ENCODE results near the gene ZDHHC11B. TPM values are rescaled to one million over a fixed set of nuclear protein-coding genes. Genes with fewer than 3 reads are reported as not detected.
A peak's percentile ranks its signal among the peaks of the same experiment; 100 is the strongest.

The ZDHHC11B gene
- total RNA-seq, 2 donors from 2014 or later: 0.75 to 1.3 TPM

DNA sequence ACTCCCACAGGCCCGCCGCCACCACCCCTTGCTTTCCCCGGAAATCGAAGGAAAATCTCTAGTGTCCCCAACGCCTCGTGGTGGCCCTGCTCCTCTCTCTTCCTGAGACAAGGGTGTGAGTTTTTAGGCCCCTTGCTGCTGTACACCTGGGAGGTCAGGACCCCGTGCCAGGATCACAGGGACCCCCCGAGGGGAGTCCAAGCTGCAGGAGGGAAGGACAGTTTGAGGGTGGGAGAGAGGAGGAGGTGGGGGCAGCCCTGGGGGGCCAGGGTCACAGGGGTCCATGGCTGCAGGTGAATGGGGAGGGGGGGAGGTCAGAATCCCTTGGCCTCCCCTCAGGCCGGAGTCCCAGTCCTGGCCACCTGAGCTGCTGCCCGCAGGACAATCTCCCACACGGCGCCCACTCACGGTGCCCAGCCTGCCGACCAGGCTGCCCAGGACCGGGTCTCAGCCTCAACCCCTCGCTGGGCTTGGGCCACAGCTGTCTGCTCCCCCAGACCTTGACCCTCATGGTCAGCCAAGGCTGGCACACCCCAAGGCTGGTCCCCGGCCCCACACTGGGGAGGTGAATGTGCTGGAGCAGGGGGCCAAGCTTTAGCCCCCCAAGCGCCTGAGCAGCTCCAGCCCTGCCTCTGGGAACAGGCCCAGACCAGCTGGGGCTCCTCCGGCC lies 111.2 kb downstream of the ZDHHC11B start:
- Histone ChIP-seq H3K27ac (ENCODE audit: low read depth, low read length) (peak overlapping the region; percentile 75), H3K9ac (ENCODE audit: extremely low read depth, low read length, poor library complexity, severe bottlenecking) (peak overlapping the region; percentile 61), H3K4me1 (ENCODE audit: control insufficient read depth, insufficient read depth, low read length) (peaks cover 13% of the 10 kb centered on the region), H3K9me3 (ENCODE audit: control insufficient read depth, low read length) (no peaks in the 10 kb centered on the region), H3K27me3 (ENCODE audit: control insufficient read depth, insufficient read depth, low read length, poor library complexity, severe bottlenecking) (peaks cover 28% of the 10 kb centered on the region), H3K36me3 (ENCODE audit: control insufficient read depth, insufficient read depth, low read length) (no peaks in the 10 kb centered on the region), H3K4me3 (ENCODE audit: low read length) (no peak overlapping the region)
- Mint-ChIP-seq H3K27ac (peak overlapping the region; percentile 84), H3K27me3 (ENCODE audit: insufficient read depth) (peaks cover 32% of the 10 kb centered on the region), H3K9me3 (no peaks in the 10 kb centered on the region), H3K36me3 (ENCODE audit: low read depth) (no peaks in the 10 kb centered on the region), H3K4me3 (no peak overlapping the region), H3K4me1 (peaks cover 6% of the 10 kb centered on the region)
- no peak for DNase-seq
- 65 to 83% methylated on average over 9 to 19 of the region's 19 CpGs for WGBS, 2 experiments (ENCODE audit: insufficient coverage in 1 of 2, insufficient read length in 1 of 2)
- TF ChIP-seq, protein P1, sequence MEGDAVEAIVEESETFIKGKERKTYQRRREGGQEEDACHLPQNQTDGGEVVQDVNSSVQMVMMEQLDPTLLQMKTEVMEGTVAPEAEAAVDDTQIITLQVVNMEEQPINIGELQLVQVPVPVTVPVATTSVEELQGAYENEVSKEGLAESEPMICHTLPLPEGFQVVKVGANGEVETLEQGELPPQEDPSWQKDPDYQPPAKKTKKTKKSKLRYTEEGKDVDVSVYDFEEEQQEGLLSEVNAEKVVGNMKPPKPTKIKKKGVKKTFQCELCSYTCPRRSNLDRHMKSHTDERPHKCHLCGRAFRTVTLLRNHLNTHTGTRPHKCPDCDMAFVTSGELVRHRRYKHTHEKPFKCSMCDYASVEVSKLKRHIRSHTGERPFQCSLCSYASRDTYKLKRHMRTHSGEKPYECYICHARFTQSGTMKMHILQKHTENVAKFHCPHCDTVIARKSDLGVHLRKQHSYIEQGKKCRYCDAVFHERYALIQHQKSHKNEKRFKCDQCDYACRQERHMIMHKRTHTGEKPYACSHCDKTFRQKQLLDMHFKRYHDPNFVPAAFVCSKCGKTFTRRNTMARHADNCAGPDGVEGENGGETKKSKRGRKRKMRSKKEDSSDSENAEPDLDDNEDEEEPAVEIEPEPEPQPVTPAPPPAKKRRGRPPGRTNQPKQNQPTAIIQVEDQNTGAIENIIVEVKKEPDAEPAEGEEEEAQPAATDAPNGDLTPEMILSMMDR (conservative IDR thresholded peaks at IDR 0.05): no peak

DNA sequence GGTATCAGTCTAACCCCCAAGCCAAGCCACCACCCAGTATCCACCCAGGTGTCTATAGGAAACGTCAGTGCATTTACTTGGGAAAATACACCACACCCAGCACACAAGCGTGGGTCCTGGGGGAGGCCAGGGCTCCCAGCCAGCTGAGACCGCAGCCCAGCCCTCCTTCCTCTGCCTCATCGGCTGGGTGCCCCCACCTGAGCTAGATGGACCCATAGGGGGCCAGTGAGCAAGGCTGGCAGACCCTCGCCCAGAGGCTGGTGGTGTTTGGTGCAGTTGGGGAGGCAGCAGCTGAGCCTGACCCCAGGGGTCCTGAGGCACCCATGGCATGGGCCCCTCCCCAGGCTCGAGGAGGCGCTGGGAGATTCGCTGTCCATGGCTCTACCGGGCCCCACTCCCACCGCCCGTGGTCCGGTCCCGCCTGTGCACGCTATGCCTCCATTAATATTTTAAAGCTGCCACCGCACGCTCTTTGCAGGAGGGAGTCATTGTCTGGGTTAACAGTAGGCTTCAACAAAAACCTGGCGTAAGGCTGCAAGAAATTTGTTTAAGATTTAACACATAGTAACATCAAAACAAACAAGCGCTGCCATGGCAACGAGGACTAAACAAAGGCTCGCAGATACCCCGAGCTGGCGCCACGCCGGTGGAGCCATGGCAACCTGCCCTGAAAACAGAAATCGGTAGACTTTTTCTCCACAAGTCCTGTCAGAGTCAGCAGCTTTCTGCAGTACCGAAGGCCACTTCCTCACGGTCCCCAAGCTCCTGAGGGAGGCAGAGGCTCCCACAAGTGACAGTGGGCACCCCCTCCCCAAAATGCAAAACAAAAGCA lies 112.0 kb downstream of the ZDHHC11B start:
- no peak overlapping the region for H3K4me3 ChIP-seq (ENCODE audit: low read length)
- no peaks in the 10 kb centered on the region for H3K9me3 ChIP-seq (ENCODE audit: control insufficient read depth, low read length)
- peaks cover 6% of the 10 kb centered on the region for H3K4me1 Mint-ChIP-seq
- H3K9me3 Mint-ChIP-seq: no peaks in the 10 kb centered on the region
- peaks cover 13% of the 10 kb centered on the region for H3K4me1 ChIP-seq (ENCODE audit: control insufficient read depth, insufficient read depth, low read length)
- H3K27ac ChIP-seq (ENCODE audit: low read depth, low read length): peak overlapping the region; percentile 88
- no peaks in the 10 kb centered on the region for H3K36me3 ChIP-seq (ENCODE audit: control insufficient read depth, insufficient read depth, low read length)
- peaks cover 31% of the 10 kb centered on the region for H3K27me3 Mint-ChIP-seq (ENCODE audit: insufficient read depth)
- 19 to 50% methylated on average over 9 to 27 of the region's 27 CpGs for WGBS, 2 experiments (ENCODE audit: insufficient coverage in 1 of 2, insufficient read length in 1 of 2)
- peaks cover 2% of the 10 kb centered on the region for H3K36me3 Mint-ChIP-seq (ENCODE audit: low read depth)
- peaks cover 28% of the 10 kb centered on the region for H3K27me3 ChIP-seq (ENCODE audit: control insufficient read depth, insufficient read depth, low read length, poor library complexity, severe bottlenecking)
- H3K9ac ChIP-seq (ENCODE audit: extremely low read depth, low read length, poor library complexity, severe bottlenecking): peak overlapping the region; percentile 61
- no peak overlapping the region for H3K4me3 Mint-ChIP-seq
- peak overlapping the region; percentile 84 for H3K27ac Mint-ChIP-seq
- DNase-seq: peak; percentile 84
- TF ChIP-seq, protein P1 (conservative IDR thresholded peaks at IDR 0.05): no peak

DNA sequence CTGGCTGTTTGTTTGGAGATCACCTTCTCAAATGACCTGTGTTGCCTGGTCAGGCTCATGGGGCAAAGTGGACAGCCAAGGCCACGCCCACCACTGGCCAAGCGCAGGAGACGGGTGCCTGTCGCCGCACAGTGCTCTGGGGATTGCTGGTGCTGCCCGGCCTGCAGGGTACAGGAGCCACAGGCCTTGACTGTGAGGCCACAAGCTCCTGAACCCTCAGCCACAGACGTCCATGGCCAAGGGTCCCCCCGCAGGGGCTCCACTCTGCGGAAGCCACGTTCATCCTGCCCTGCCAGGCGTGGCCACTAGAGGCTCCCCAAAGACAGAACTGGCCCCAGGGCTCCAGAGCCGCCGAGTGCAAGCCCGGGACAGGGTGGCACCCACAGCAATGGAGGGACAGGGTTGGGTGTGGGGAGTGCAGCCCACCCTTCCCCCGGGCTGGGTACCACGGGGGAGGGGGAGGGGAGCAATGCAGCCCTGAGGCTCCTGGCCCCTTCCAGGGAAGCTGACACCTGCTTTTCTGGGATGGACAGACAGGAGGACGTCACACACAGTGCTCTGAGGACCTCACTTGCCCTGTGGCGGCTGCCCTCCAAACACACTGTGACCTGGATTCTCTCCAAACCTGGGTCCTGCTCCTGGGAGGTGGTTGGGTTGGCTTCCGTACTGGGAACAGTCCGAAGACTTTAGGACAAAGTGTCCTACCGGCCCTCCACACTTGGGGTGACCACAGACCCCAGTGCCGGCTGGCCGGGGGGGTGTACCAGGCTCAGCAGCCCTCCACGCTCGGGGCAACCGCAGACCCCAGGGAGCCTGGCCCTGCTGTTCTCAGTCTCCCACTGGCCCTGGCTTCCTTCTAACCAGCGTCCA lies 112.8 kb downstream of the ZDHHC11B start:
- Mint-ChIP-seq H3K4me1 (peaks cover 6% of the 10 kb centered on the region), H3K27ac (no peak overlapping the region), H3K4me3 (no peak overlapping the region), H3K27me3 (ENCODE audit: insufficient read depth) (peaks cover 23% of the 10 kb centered on the region), H3K9me3 (no peaks in the 10 kb centered on the region), H3K36me3 (ENCODE audit: low read depth) (peaks cover 9% of the 10 kb centered on the region)
- Histone ChIP-seq H3K9me3 (ENCODE audit: control insufficient read depth, low read length) (no peaks in the 10 kb centered on the region), H3K4me3 (ENCODE audit: low read length) (no peak overlapping the region), H3K4me1 (ENCODE audit: control insufficient read depth, insufficient read depth, low read length) (peaks cover 13% of the 10 kb centered on the region), H3K27me3 (ENCODE audit: control insufficient read depth, insufficient read depth, low read length, poor library complexity, severe bottlenecking) (peaks cover 21% of the 10 kb centered on the region), H3K36me3 (ENCODE audit: control insufficient read depth, insufficient read depth, low read length) (peaks cover 7% of the 10 kb centered on the region), H3K9ac (ENCODE audit: extremely low read depth, low read length, poor library complexity, severe bottlenecking) (peak overlapping the region; percentile 59), H3K27ac (ENCODE audit: low read depth, low read length) (peak overlapping the region; percentile 88)
- 49 to 50% methylated on average over 15 to 27 of the region's 27 CpGs for WGBS, 2 experiments (ENCODE audit: insufficient coverage in 1 of 2, insufficient read length in 1 of 2)
- TF ChIP-seq, protein P1 (conservative IDR thresholded peaks at IDR 0.05): peak; percentile 92
- DNase-seq: peak; percentile 93
